Stimulated activated CD4-positive, alpha-beta T cell treated with anti-CD3 and anti-CD28 coated beads, Interleukin-15, amount 100 ng/mL, for 48 hours (primary cell): Measurements from ENCODE around the gene ZNFX1.

Experiments used
- DNase-seq, 2 donors: peaks; one replicate each; pipeline ENCODE4 v3.0.0-alpha.2; 2020; ENCODE audit warnings: low read depth in 2 of 2

The ZNFX1 gene

DNA sequence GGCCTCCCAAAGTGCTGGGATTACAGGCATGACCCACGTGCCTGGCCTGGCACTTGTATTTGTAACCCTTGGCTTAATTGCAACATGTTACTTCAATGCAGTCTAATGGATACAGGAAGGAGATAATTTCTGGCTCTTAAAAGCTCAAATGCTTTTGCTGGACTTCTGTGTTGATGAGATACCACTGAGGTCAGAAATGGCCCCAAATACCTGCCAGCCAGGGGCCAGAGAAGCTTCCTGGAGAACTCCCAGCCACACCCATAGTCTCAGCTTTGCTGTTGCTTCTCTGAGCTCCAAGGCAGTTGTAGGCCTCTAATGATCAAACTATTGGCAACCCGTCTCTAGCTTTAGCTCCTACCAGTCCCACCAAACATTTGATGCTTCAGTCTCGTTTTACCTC lies 14.2 kb upstream of the ZNFX1 start:
- no peak for DNase-seq

DNA sequence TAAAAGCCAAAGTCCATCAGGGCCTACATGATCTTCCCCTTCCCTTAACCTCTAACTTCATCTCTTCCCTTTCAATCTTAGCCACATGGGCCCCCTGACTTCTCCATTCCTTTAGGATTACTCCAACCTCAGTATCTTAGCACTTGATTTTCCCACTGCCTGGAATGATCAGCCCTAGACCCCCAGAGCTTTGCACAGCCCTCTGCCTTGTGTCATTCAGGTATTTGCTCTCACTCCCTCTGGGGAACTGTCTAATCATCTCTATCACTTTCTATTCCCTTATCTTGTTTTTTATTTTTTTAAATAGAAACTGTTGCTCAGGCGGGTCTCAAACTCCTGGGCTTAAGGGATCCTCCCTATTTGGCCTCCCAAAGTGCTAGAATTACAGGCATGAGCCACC lies 13.3 kb upstream of the ZNFX1 start:
- no peak for DNase-seq

DNA sequence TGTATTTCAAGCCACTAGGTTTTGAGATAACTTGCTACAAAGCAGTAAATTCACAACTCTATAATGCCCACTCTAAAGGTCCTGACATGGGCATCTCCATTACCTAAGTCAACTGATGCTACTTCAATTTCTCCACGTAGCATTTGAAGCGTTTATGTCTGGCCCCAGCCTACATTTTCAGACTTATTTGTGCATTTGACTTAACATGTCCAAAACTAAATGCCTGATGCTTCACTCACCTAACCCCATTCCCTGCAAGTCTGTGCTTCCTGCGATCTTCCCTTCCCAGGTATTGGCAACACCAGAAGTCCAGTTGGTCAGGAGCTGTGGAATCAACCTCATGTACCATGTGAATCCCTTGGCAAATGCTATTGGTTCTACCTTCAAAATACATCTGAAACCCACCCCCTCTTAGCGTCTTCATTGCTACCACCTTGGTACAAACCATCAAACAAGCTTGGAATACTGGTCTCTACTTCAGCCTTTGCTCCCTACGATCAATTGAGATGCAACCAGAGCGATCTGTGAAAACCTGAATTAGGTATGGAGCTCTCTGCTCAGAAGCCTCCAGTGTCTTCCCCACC lies 12.8 kb upstream of the ZNFX1 start:
- no peak for DNase-seq

DNA sequence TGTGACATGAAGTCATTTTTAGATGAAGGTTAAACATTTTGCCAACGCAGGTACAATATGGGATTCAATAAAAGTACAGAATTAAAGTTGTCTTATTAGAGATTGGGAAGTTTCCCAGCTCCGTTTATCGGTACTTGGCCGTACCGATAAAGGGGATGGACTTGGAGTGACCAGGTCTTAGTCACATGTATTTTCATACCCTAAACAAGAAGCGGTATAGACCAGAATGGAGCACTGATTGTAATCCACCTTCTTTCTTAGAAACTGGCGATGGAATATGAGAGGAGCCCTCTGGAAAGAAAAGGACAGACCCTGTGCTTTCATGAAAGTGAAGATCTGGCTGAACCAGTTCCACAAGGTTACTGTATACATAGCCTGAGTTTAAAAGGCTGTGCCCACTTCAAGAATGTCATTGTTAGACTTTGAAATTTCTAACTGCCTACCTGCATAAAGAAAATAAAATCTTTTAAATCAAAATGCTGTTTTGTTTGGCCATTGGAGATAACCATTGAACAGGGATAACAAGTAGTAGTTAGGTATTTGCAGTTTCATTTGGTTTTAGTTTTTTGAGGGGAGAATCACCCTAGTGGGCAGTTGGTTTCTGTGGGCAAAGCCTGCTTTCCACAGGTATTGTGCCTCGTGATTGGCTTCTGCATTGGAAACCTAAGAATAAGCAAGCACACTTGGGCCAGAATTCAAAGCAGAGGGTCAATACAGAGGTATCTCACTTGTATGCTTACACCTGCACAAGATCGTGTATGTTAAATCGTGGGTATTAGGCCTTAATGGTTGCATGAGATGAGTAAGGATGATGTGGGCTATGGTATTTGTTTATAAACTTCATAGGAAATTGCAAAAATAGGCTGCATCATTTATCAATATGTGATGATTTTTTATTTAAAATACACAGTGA lies 11.2 kb upstream of the ZNFX1 start:
- no peak for DNase-seq

DNA sequence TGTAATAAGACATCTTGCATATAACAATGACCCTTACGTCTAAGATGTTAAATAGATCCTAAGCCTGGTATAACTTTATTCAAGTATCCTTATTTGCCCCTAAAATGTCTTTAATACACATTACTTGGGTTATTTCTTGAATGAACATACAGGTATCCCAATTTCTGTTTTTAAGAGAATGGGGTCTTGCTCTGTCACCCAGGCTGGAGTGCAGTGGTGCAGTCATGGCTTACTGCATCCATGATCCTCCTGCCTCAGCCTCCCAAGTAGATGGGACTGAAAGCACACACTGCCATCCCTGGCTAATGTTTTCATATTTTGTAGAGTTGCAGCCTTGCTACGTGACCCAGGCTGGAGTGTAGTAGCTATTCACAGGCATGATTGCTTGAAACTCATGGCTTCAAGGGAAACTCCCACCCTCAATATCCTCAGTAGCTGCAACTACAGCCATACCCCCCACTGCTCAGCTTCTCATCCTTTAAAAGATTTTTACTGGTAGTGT lies 10.4 kb upstream of the ZNFX1 start:
- no peak for DNase-seq

DNA sequence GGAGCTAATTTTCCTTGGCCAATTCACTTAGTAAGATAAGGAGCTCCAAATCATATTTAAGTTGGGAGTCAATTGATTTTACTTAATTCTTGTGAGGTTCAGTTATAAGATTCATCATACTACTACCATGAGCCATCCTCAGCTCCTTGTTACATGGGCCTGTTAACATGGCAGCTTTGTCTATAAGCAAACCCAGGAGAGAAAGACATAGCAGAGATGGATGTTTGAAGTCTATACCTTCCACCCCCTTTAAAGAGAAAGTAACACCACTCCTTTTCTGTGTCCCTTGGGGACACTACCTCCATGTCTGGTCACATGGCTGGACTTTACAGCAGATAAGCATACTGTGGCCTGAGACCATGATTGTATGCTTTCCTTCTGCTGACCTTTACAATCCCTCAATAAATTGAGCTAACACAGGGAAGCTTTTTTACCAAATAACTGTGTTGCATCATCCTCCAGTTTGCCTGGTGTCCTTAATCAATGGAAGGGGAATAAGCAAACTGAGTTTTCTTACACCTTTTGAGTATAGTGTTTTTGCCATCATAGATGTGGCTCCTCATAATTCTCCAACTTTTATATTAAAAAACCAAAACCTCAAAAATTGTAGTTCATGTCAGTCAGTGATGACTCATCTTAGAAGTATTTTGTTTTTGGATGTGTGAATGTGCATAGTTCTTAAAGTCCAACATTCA lies 9.8 kb upstream of the ZNFX1 start:
- no peak for DNase-seq

DNA sequence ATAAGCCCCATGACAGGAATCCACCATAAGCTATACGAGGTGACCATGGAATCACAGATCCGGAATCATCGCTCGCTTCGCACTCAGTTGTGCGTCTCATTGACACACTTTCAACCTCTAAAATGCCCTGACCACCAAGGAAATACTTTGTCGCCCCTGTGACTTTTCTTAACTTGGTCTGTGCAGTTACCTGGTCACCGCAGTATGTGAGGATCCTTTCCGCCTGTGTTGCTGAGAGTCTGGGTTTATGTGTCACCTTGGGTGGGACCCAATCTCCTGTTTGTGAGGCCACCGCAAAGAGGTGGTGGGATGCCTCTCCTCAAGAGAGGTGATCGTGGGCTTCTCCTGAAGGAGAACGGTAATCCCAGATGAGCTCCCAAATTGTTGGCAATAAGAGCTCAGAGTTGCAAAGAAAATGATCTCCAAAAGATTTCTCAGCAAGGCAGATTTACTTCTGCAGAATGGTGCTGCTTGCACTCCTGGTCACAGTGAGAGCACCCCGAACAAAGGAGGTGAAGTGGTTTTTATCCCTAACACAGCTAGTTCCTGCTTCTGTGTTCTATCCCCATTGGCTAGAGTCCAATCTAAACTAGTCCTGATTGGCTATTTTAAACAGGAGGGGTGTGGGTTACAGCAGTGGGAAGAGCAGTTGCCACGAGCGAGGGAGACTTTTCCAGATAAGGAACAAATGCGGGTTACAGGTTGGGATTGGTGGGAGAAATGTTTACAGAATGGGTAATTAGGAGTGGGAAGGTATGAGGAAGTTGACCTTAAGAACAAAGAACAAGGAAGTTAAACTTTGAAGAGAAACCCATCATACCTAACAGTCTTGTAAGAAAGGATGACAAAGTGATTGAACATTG lies 9.1 kb upstream of the ZNFX1 start:
- no peak for DNase-seq

DNA sequence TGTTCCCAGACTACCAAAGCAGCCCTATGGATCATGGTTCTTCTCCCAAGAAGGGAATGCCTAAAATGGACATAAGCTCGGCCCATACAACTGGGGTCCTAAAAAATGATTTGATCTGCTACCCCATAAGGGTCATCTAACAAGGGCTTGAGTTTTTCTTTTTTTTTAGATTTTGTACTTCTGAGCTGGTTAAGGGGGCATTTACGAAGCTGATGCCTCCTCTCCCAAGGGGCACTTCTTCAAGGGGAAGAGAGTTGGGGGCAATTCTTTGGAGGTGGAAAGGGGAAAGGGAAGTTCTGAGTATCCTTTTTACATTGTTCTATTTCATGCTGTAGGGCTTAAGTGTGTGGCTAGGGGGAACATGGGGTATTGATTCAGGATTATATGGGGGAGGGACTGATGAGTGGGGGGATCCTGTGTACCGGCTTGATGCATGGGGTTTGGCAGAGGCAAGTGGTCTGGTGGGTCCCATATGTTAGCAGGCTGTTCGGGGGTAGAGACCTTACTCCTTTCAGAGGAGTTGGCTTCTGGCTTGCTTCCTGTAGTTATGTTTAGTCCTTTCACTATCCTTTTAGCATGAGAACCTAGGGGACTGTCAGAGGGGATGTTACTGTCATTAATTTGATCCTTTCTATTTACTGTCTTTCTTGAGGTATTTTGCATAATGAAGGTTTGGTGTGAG lies 8.1 kb upstream of the ZNFX1 start:
- DNase-seq = no peak

DNA sequence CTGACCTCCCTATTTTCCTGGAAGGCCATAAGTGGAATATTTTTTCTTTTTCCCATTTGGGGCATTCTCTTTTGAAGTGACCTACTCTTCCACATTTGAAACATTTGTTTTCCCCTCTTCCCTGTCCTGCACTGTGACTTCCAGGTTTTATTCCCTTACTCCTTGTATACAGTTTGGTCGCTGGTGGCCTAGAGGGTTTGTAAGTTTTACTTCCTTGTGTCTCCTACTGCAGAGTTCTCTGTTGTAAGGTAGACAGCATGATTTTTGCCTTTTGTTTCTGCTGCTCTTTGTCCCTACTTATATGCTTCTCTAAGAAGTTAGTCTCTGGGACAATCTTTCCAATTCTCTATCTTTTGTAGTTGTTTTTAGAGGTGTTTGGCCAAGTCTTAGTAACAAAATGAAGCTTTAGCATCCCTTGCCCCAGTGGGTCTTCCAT lies 7.4 kb upstream of the ZNFX1 start:
- DNase-seq = no peak

DNA sequence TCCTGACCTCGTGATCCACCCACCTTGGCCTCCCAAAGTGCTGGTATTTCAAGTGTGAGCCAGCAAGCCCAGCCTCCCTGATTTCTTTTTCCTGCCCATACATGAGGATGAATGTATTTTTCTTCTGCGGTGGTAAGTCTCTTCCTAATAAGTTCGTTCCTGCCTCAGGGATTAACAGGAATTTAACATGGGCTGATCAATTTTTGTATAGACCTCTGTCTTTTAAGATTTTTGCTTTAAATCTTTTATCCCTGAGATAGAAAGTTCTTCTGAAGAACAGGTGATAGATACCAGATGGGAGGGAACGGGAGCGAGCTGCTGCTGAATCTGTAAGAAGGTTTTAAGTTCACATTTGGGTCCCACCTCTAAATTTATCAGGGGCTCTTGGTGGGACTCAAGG lies 7.0 kb upstream of the ZNFX1 start:
- DNase-seq = no peak

DNA sequence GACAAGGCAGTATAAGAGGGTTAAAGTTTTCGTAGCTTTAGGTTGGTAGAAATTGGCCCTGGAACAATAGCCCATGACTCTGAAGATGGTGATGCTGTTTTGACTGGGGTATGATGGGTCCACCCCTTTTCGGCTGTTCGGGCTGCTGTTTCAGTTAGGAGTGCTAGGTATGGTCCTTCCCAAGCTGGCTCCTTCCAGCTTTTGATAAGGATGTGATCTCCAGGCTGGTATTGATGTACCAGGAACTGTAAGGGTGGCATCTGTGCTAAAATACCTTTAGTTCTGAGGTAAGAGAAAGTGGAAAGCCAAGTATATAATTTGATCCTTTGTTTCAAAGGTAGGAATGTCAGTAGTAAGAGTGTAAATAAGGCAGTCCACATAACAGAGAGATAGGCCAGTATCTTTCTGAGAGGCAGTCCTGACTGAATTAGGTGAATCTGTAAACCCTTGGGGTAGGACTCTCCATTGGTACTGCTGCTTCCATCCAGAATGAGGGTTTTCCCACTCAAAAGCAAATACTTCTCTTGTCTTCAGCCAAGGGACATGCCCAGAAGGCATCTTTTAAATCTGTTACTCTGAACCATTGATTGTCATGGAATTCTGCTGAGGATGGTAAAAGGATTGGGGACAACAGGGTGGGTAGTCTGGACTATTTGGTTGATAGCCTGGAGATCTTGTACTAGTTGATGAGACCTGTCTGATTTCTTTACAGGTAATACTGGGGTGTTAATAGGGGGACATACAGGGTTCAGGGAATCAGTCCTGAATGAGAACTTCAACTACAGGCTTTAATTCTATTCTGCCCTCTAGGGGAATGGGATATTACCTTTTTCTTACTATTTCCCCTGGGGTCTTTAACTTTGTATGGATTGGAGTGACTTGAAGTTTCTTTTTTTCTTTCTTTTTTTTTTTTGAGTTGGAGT lies 6.1 kb upstream of the ZNFX1 start:
- no peak for DNase-seq

DNA sequence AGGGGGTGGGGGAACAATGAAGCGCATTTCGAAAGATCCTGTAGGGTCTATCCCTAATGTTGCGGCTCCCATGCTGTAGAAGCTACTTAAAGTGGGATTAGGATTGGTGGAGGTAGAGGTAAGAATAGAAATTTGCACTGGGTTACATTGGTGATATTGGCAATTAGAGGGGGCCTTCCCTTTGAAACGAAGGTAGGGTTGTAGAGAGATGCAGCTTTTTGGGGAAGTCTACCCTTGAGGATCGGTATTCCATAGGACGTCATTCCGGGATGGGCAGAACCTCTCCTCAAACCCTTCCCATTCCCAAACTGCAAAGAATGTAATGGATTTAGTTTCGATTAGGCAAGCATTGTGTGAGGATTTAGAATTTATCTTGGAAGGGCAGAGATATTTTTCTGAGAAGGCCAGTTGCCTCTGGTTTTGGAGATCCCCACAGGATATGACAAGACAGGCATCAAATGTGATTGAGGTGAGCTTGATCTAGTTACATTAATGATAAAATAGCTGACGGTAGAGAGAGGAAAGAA lies 5.4 kb upstream of the ZNFX1 start:
- DNase-seq = no peak

DNA sequence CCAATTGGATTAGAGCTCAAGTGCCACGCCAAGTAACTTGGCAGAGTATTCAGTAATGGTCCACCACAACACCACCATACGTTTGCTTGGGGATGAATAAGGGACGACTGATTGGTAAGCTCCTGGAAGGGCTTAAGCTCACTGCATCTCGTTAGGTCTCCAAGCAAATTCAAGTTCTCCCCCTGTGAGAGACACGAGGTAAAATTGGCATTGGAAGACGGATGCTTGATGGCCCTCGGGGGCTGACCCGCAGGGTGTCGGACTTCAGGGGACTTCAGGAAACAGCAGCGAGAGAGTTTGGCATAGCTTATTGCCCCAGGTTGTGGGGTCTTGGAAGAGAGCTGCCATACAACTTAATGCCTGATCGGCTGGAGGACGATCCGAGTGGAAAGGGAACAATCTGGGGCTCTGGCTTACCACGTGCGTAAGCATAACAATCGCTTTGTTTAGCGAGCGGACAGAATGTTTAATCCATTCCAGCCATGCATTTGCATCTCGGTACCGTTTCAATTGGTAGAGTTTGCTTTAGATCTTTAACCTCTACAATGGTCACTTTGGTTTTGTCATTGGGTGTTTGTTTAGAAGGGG lies 4.8 kb upstream of the ZNFX1 start:
- no peak for DNase-seq

DNA sequence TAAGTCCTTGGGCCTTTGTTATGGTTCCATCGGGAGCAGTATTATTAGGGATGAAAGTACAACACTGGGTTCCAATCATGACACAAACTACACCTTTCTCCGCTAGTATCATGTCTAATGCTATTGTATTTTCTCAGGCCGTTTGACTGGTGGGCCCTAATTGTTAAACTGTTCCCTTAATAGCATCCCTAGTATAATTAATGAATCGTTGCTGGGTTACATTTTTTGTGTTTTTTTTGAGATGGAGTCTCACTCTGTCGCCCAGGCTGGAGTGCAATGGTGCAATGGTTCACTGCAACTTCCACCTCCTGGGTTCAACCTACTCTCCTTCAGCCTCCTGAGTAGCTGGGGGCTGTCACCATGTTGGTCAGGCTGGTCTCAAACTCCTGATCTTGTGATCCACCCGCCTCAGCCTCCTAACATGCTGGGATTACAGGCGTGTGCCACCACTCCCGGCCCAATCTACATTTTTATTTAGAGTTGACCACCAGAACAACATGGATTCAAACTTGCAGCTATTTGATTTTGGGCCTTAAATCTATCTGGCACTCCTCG lies 4.1 kb upstream of the ZNFX1 start:
- DNase-seq = no peak

DNA sequence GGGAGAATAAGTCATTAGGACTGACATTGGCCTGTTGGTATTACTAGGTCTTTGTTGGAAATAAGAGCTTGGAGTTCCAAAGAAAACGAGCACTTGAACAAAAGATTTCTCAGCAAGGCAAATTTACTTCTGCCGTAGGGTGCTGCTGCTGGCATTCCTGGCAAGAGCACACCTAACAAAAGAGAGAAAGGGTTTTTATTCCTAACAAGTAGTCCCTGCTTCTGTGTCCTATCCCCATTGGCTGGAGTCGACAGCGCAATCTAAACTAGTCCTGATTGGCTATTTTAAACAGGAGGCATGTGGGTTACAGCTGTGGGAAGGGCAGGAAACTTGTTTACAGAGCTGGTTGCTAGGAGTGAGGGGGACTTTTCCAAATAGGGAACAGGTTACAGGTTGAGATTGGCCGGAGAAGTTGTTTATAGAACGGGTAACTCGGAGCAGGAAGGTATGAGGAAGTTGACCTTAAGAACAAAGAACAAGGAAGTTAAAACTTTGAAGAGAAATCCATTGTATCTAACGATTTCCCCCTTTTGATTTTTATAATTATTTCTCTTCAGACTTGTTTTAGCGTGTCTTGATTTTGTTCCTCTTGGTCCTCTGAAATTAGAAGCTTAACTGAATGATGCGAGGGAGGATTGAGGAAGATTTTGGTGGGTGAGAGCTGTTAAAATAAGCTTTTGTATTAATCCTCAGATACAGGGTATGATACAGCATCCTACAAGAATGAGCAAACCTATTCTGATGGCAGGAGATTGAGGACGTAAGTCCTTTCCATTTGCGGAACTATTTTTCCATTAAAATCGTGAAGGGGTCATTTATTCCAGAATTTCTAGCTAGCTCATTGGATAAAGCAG lies 3.4 kb upstream of the ZNFX1 start:
- no peak for DNase-seq

DNA sequence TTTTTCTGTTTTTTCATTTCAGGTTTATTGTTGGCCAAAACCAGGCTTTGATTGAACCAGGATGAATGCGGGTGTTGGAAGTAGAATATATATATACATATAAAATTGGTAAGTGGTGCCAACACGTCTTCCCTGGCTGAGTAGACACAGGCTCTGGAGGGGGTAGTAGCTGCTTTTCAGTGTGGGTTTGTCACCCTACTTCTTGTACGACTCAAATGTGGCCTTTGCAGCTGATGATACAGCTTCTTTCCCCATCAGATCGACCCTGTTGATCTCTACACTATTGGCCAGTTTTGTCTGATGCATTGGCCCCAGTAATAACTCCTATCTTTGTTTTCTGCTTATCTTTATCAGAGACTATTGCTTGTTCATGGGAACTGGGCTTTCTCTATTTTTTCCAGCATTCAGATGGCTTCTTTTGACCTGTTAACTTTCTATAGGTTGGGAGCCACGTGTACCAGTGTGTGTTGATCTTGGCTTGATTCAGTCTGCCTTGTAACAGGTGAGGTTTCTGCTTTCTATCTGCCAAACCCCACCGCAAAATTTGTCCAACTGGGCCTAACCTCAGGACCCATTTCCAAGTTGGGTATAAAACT lies 2.7 kb upstream of the ZNFX1 start:
- DNase-seq = no peak

DNA sequence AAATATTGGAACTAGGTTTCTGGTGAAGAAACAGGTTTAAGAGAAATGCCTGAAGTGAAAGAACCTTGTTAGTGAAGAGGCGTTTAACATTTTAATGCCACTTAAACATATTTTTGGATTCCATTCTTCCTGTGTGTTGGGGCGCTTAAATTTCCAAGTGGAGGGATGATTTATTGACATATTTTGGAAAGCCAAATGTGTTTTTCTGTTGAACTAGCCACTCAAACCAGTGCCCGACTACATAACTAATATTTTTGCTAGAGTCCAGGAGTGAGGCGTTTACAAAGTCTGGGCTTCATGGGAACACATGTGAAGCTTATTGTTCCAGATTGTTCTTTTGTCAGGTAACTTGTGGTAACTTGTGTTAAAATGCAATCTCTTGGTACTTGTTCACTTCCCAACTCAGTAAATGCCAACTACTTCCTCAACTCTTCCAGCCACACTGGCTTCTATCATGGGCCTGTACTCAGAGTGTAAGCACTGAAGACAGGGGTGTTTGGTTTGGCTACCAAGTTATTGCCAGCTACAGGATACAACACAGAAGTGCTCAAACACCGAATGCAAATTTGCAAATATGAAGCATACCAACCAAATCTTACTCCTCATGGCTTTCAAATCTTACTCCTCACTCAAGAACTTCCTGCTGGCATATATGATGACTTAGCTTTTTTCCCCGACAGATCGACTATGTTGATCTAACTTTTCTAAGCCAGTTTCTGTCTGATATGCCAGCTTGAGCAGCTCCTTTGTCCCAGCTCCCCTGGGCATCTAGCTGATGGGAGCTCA lies 2.0 kb upstream of the ZNFX1 start:
- DNase-seq = no peak
